Measurements from ENCODE around the gene ADORA2B.
A peak's percentile ranks its signal among the peaks of the same experiment; 100 is the strongest.
"Not testable (repeated sequence)": the region's sequence is repeated elsewhere in the genome, so short reads cannot be mapped to it uniquely, and the experiment has no call there.

Gene ADORA2B

DNA sequence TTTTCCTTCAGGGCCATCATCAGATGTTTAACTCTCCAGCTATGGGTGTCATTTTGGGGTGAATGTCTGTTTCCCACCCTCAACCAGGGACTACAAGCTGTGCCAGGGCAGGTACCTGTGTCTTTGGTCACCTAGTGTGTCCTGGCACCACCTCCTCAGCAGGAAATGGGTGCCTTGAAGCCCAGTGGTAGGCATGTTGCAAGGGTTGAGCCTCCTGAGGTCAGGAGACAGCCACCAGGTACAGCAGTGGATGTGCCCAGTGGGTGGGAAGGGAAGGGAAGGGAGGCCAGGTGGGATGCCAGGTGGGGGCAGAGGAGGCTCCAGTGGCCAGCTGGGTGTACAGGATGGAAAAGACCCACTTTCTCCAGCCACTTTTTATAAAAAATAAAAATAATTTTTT lies 25.5 kb upstream of the ADORA2B start:
- in situ Hi-C loops (cut with HindIII; ENCODE audit: low pct_ligation_motif_present, low pct_unique_long_range_greater_than_20kb, low sequenced_read_pairs) = no loop called here
- DNase-seq = no peak

DNA sequence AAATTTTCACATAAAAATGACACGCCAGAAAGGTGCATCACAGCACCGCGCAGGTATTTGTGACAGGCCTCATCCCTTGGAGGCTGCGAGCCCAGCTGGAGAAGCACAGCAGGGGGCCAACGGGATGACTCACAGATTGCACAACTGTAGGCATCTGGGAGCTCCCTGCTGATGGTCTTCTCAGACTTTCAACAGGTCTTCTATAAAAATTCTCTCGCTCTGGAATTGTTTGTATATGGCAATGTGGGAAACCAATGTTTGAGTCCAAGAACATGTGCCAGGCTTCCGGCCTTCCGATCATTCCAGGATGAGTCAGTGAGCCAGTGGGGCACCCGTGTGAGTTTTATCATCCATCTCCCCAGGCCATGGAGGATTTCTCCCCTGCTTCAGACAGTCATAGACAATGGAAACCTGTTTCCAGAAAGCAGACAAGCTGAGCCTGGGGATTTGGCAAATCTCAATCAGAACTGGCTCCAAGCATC lies 24.1 kb upstream of the ADORA2B start:
- DNase-seq = peak; percentile 14

DNA sequence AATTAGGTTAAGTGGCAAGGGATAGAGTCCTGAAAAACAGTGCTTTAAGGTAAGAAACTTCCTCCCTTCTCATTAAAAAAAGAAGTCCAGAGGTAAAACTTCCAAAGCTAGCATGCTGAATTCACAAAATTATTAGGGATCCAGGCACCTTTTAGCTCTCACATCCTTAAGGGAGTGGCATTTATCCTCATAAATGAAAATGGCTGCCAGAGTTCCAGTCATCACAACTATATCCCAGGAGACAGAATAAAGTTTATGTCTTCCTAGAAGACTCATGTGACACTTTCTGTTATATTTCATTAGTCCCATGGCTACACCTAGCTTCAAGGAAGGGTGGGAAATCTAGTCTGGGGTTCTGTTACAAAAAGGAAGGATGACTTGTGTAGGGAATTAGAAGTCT lies 23.3 kb upstream of the ADORA2B start:
- DNase-seq = no peak

More for the DNA sequence above, 24.1 kb upstream of the ADORA2B start:
- in situ Hi-C loops (cut with HindIII; ENCODE audit: low pct_ligation_motif_present, low pct_unique_long_range_greater_than_20kb, low sequenced_read_pairs) = no loop called here

DNA sequence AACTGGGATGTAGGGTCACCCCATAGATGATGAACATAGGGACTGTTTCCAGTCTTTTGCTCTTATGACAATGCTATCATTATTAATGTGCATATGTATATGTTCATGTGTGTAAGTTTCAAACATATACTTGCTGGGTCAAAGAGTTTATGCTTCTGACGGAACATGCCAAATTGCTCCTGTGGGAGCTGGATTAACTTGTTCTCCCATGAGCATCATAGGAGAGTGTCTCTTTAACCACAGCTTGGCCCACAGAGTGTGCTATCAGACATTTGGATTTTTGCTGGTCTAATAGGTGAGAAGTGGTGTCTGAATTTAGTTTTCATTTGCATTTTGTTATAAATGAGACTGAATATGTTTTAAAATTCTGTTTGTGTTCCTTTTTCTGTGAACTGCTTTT lies 22.3 kb upstream of the ADORA2B start:
- DNase-seq = no peak
- in situ Hi-C loops (cut with HindIII; ENCODE audit: low pct_ligation_motif_present, low pct_unique_long_range_greater_than_20kb, low sequenced_read_pairs) = no loop called here

More for the DNA sequence above, 23.3 kb upstream of the ADORA2B start:
- in situ Hi-C loops (cut with HindIII; ENCODE audit: low pct_ligation_motif_present, low pct_unique_long_range_greater_than_20kb, low sequenced_read_pairs) = no loop called here

DNA sequence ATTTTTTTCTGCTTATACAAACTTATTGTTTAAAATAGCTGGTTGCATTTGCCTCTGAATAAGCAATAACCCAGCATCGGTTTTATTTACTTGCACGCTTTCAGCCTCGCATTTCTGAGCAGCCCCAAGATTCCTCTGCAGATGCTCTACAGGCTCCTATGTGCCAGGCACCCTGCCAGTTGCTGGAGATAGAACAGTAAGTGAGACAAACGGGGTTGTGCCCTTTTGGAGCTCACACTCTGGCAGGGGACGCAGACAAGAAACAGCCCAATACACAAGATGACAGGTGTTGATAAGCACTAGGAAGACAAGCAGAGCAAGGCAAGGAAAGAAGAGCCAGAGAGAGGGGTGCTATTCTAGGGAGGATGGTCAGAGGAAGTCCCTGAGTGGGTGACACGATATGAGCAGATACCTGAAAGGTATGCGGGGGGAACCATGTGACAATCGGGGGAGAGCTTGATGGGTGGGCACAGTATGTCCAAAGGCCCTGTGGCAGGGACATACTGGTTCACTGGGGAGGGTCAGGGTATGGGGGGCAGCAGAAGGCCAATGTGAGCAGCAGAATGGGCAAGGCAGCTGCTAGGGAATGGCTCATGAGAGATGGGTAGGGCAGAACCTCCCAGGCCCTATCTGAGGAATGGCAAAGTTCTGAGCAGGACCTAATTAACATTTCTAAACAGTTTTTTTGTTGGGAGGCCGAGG lies 18.7 kb upstream of the ADORA2B start:
- no peak for DNase-seq
- in situ Hi-C loops (cut with HindIII; ENCODE audit: low pct_ligation_motif_present, low pct_unique_long_range_greater_than_20kb, low sequenced_read_pairs) = no loop called here

DNA sequence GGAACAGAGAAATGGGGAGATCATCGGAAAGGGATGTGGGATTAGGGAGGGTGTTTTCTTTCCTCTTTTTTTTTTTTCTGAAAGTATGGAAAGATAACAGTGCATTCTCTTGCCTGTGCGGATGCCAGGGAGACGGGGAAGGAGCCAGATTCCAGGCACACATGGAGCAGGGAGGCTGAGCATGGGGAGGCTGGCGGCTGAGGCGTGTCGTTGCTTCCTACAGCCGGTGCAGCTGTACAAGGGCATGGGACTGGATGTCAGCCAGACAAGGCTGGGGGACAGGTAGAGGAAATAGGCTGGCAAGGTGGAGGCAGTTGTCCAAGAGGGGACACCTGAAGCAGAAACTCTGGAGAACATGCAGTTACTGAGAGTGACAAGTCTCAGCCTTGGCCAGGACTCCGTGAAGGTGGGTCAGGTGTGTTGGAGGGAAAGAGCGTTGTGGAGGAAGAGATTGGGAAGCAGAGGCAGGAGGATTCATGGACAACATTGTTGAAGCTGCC lies 16.6 kb upstream of the ADORA2B start:
- in situ Hi-C loops (cut with HindIII; ENCODE audit: low pct_ligation_motif_present, low pct_unique_long_range_greater_than_20kb, low sequenced_read_pairs) = no loop called here

DNA sequence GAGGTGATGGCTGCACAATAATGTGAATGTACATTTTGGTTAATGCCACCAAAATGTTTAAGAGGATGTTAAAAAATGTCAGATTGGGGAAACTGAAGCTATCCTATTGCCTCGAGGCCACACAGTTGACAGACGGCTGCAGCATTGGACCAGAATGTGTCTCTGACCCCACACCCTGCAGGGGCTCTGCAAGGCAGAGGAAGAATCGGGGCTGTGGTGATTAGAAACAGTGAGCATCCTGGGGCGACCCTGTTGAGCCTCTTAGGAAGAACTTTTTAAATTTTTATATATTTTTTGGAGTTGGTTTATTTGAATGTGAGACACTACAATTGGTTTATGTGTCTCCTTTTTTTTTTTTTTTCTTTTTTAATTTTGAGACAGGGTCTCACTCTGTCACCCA lies 15.0 kb upstream of the ADORA2B start:
- DNase-seq = no peak
- in situ Hi-C loops (cut with HindIII; ENCODE audit: low pct_ligation_motif_present, low pct_unique_long_range_greater_than_20kb, low sequenced_read_pairs) = no loop called here

More for the DNA sequence above, 16.6 kb upstream of the ADORA2B start:
- no peak for DNase-seq

DNA sequence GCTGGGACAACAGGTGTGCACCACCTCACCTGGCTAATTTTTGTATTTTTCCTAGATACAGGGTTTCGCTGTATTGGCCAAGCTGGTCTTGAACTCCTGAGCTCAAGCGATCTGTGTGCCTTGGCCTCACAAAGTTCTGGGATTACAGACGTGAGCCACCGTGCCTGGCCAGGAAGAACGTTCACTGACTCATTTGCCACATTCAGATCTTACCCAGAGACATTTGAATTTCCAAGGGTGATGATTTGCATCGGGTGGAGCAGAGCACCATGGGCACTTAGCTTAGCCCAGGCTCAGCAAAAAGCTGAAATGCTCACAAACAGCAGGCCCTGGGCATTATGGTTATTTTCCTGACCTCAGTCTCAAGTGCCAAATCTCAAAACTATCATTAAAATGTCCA lies 14.5 kb upstream of the ADORA2B start:
- in situ Hi-C loops (cut with HindIII; ENCODE audit: low pct_ligation_motif_present, low pct_unique_long_range_greater_than_20kb, low sequenced_read_pairs) = no loop called here
- no peak for DNase-seq

DNA sequence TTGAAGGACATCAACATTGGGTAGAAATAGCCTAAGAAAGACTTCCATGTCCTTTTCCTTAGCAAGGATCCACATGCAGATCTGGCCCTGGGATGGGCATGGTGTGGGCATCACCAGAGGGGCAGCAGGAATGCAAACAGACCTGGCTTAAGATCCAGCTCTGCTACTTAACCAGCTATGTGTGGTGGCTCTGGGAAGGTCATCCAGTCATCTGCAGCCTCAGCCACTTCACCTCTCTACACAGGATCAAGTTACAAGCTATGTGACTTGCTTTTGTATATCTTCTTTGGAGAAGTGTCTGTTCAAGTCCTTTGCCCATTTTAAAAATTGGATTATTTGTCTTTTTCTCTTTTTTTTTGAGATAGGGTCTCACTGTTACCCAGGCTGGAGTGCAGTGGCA lies 13.5 kb upstream of the ADORA2B start:
- in situ Hi-C loops (cut with HindIII; ENCODE audit: low pct_ligation_motif_present, low pct_unique_long_range_greater_than_20kb, low sequenced_read_pairs) = no loop called here
- DNase-seq = no peak

DNA sequence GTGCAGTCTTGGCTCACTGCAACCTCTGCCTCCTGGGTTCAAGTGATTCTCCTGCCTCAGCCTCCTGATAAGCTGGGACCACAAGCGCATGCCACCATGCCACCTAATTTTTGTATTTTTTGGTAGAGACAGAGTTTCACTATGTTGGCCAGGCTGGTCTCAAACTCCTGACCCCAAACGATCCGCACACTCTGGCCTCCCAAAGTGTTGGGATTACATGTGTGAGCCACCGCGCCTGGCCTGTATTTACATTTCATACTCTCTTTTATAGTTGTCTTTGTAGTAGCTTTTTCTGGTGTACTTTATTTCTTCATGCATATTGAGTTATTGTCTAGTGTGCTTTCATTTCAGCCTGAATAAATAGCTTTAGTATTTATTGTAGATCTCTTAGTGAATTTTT lies 10.1 kb upstream of the ADORA2B start:
- in situ Hi-C loops (cut with HindIII; ENCODE audit: low pct_ligation_motif_present, low pct_unique_long_range_greater_than_20kb, low sequenced_read_pairs) = no loop called here
- no peak for DNase-seq

DNA sequence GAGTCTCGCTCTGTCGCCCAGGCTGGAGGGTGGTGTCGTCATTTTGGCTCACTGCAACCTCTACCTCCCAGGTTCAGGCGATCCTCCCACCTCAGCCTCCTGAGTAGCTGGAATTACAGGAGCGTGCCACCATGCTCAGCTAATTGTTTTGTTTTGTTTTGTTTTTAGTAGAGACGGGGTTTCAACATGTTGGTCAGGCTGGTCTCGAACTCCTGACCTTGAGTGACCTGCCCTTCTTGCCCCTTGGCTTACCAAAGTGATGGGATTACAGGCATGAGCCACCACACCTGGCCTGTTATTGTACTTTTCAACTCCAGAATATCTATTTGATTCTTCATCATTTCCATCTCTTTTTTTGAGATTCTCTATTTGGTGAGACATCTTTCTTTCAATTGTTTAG lies 9.0 kb upstream of the ADORA2B start:
- DNase-seq = no peak
- in situ Hi-C loops (cut with HindIII; ENCODE audit: low pct_ligation_motif_present, low pct_unique_long_range_greater_than_20kb, low sequenced_read_pairs) = no loop called here

DNA sequence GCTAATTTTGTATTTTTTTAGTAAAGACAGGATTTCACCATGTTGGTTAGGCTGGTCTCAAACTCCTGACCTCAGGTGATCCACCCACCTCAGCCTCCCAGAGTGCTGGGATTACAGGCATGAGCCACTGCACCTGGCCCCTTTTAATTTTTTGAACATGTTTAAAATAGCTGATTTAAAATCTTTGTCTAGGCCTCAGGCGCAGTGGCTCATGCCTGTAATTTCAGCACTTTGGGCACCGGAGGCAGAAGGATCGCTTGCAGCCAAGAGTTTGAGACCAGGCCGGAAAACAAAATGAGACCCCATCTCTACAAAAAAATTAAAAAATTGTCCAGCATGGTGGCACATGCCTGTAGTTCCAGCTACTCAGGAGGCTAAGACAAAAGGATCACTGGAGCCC lies 8.4 kb upstream of the ADORA2B start:
- in situ Hi-C loops (cut with HindIII; ENCODE audit: low pct_ligation_motif_present, low pct_unique_long_range_greater_than_20kb, low sequenced_read_pairs); DNase-seq: not testable (repeated sequence)

DNA sequence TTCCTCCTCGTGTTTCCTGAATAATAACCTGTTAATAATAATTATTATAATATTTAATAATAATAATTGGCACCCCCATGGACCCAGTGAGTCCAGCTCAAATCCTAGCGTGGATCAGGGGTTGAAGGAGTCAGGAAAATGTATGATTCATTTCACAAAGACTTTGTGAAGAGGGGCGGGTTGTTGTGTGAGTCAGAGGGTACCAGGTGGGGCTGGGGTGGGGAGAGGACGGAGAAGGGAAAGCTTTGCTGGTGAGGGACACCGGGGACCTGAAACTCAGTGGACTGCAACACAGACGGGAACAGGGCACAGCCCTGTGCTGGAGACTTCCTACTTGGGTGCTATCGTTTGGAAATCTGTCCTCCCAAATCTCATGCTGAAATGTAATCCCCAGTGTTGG lies 3.1 kb upstream of the ADORA2B start:
- in situ Hi-C loops (cut with HindIII; ENCODE audit: low pct_ligation_motif_present, low pct_unique_long_range_greater_than_20kb, low sequenced_read_pairs) = no loop called here
- no peak for DNase-seq

DNA sequence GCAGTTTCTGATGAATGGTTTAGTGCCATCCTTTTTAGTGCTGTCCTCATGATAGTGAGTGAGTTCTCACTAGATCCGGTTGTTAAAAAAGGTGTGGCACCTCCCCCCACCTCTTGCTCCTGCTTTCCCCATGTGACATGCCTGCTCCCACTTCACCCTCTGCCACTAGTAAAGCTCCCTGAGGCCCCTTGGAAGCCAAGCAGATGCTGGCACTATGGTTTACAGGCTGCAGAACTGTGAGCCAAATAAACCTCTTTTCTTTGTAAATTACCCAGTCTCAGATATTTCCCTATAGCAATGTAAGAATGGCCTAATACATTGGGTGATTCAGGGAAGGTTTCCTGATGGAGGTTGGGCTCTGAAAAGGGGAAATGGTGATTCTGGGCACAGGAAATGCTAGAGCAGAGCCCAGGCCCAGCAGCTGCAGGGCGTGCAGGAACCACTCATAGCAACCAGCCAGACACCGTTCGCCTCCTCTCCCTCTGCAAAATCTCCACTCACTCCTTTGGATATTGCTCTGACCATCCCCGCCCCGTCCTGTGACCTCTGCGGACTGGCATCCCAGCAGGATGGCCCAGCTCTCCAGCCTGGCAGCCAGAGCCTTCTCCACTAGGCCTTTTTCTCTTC lies 2.6 kb upstream of the ADORA2B start:
- no peak for DNase-seq
- in situ Hi-C loops (cut with HindIII; ENCODE audit: low pct_ligation_motif_present, low pct_unique_long_range_greater_than_20kb, low sequenced_read_pairs) = no loop called here

DNA sequence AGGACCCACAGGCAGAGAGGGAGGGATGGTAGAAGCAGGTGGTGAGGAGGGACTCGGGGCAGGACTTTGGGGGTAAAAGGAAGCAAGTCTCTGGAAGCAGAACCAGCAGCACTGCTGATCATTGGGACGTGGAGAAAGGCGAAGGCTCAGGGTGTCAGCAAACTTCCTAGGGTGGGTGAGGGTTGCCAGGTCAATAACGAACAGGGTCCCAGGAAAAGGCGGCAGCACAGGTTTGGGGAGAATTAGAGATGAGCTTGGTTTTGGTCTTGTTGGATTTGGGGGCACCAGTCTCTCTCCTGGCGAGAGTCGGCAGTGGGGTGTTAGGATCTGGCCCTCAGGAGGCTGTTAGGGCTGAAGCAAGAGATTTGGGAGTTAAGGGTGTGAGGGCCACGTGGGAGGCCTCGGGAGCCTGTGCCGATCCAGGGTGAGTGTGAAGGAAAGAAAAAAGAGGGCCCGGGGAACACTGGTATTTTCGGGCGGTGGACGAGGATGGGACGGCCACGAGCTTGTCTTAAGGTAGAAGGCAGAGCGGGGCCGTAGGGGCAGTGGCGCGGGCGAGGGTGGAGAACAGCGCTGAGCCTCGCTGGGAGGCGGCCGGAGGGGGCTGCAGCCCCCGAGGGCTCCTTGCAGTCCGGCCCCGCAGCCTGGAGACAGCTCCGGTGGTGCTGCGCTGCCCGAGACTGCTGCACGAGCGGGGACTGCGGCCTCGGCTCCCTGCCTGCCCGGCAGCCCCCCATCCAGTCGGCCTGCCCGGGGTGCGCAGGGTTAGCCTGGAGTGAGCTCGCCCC lies 765 bp upstream of the ADORA2B start:
- DNase-seq = no peak
- in situ Hi-C loops (cut with HindIII; ENCODE audit: low pct_ligation_motif_present, low pct_unique_long_range_greater_than_20kb, low sequenced_read_pairs) = no loop called here

DNA sequence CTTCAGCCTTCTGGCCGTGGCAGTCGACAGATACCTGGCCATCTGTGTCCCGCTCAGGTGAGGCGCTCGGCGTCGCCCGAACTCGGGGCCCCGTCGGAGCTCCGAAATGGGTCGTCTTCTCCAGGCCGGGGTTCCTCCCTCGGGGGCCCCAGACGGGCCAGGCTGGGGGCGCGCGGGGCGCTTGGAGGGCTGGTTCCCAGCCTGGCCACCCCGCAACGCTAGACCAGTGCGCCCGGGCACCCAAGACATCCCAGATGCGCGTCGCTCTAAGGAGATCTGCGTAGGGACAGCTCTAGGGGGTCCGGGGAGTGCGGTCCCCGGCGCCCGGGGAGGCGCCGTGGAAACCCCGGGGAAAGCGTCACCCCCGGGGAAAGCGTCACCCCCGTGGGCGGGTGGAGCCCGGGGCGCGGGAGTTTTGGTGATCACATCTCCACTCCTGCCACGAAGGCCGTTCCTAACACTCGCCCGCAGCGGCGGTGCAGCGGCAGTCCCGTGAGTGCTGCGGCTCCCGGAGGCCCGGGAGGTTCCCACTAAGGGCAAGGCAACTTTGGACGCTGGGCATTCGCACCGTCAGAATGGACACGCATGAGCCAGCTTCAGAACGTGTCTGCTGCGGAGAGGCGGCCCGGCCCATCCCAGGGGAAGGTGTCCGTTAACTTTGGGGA lies 729 bp downstream of the ADORA2B start:
- in situ Hi-C loops (cut with HindIII; ENCODE audit: low pct_ligation_motif_present, low pct_unique_long_range_greater_than_20kb, low sequenced_read_pairs) = no loop called here
- DNase-seq = no peak

DNA sequence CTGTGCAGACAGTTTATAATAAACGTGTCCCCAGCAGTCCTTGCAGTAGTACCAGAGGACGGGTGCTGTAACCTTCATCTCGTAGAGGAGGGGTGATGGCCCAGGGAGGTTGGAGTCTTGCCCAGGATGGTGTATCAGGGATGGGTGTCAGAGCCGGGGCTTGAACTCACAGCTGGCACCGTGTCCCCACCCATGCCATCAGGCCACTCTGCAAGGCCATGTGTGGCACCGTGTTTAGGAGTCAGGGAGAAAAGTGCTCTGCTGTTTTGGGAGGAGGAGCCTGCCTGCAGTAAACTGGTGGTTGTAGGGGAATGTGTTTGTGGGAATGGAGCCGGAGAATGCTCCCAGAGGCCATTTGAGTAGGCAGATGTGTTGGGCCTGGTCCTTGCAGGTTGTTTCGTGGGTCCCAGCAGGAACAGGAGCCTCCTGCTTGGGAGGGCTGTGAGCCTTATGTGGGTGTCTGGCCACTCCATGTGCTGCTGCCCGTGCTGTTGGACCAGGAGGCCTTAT lies 1.7 kb downstream of the ADORA2B start:
- DNase-seq = no peak
- in situ Hi-C loops (cut with HindIII; ENCODE audit: low pct_ligation_motif_present, low pct_unique_long_range_greater_than_20kb, low sequenced_read_pairs) = no loop called here

DNA sequence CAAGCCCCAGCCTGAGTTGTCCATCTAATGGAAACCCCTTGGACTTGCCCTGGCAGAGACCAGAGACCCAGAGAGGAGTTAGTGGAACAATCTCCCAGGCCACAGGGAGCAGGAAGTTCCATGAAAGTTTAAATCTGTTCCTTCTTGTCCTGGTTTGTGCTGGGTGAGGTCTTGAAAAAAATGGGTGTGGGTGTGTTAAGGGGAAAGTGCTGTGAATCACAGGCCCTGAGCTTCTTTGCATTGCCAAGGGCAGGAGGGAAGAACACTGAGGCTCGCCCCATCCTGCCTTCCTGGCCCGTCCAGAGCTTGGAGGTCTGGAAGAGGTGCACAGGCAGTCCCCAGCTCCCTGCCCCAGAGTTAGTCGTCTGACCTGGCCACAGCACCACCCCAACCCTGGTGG lies 2.3 kb downstream of the ADORA2B start:
- DNase-seq = no peak
- in situ Hi-C loops (cut with HindIII; ENCODE audit: low pct_ligation_motif_present, low pct_unique_long_range_greater_than_20kb, low sequenced_read_pairs) = no loop called here

All from ACHN (cell line).